GM12878 (cell line): ENCODE results near the gene VSIG10L. TPM values are rescaled to one million over a fixed set of nuclear protein-coding genes. Genes with fewer than 3 reads are reported as not detected.

ENCODE experiments used
- ATAC-seq: fragments of 200-7000 bp; cut with Tn5 transposase; 3 replicates; pipeline ENCODE4 v1.9.1; 2020; ENCODE audit warnings: mild to moderate bottlenecking, moderate library complexity
- BruUV-seq: library from RNA; stranded (reverse); fragments of 400-500 nt; replicated peaks from 2 replicates; lab custom pipeline; 2021; lab: Mats Ljungman, UMichigan
- CTCF ChIA-PET: fragments of 300-600 bp; sonication (Branson Sonifier 250); formaldehyde crosslinking; extraction: SDS; loops from one replicate; lab custom pipeline; 2021; ENCODE audit warnings: inconsistent platforms; lab: Yijun Ruan, JAX
- POLR2A ChIA-PET: fragments of 350-600 bp; formaldehyde crosslinking; extraction: SDS; loops from one replicate; lab custom pipeline; 2021; ENCODE audit warnings: inconsistent platforms; lab: Charles Lee
- RAD21 ChIA-PET: fragments of 300-600 bp; sonication (Branson Sonifier 250); formaldehyde crosslinking; loops from one replicate; lab custom pipeline; 2023; ENCODE audit warnings: antibody characterized with exemption; ENCODE audit not compliant: unreplicated experiment; lab: Charles Lee
- SMC1A ChIA-PET: fragments of 300-600 bp; sonication (Branson Sonifier 250); formaldehyde crosslinking; loops from one replicate; lab custom pipeline; 2023; ENCODE audit not compliant: unreplicated experiment, uncharacterized antibody; lab: Charles Lee
- DNase-seq: peaks from one replicate; pipeline ENCODE4 v3.0.0-alpha.2; 2011; ENCODE audit warnings: low read depth, low spot score
- FAIRE-seq: peaks from 3 replicates; lab custom pipeline; 2011; peaks lifted over from hg19 to GRCh38; lab: Jason Lieb, UNC
- H2AFZ ChIP-seq: 2 replicates; pipeline ENCODE4 v1.6.0; 2011; ENCODE audit warnings: low read depth, low read length, control low read depth; ENCODE audit not compliant: control insufficient read depth
- H3K27ac ChIP-seq: 2 replicates; pipeline ENCODE4 v1.5.1; 2011; ENCODE audit warnings: control low read depth; ENCODE audit not compliant: control insufficient read depth, insufficient read depth
- H3K27me3 ChIP-seq, 2 experiments: replicated peaks in 1 of 2; 2 replicates each; pipeline versions ENCODE4 v1.6.0 to v1.6.1; 2011; ENCODE audit warnings: low read length in 1 of 2; ENCODE audit not compliant: control insufficient read depth in 2 of 2, insufficient read depth in 2 of 2
- H3K36me3 ChIP-seq, 2 experiments: 2 replicates each; pipeline ENCODE4 v1.5.1; 2011; ENCODE audit warnings: low read length in 1 of 2; ENCODE audit not compliant: control insufficient read depth in 2 of 2, insufficient read depth in 2 of 2
- H3K4me1 ChIP-seq: 2 replicates; pipeline ENCODE4 v1.6.1; 2011; ENCODE audit warnings: mild to moderate bottlenecking, low read length, moderate library complexity, mixed read lengths; ENCODE audit not compliant: control insufficient read depth, insufficient read depth
- H3K4me2 ChIP-seq: 2 replicates; pipeline ENCODE4 v1.6.0; 2011; ENCODE audit warnings: control low read depth; ENCODE audit not compliant: control insufficient read depth, insufficient read depth
- H3K4me3 ChIP-seq: fragments of 200-600 bp; sonication (generic); 2 replicates; pipeline ENCODE4 v1.5.1; 2016
- H3K79me2 ChIP-seq: 2 replicates; pipeline ENCODE4 v1.6.0; 2011; ENCODE audit warnings: low read length; ENCODE audit not compliant: control insufficient read depth, insufficient read depth
- H3K9ac ChIP-seq: 2 replicates; pipeline ENCODE4 v1.8.0; 2011; ENCODE audit warnings: low read length, control low read depth, mixed read lengths; ENCODE audit not compliant: control insufficient read depth, insufficient read depth
- H3K9me3 ChIP-seq: replicated peaks from 3 replicates; pipeline ENCODE4 v1.5.1; 2011; ENCODE audit warnings: mild to moderate bottlenecking, low read length; ENCODE audit not compliant: control insufficient read depth, insufficient read depth
- H4K20me1 ChIP-seq: 2 replicates; pipeline ENCODE4 v1.6.0; 2011; ENCODE audit not compliant: control insufficient read depth, insufficient read depth
- ATF7 ChIP-seq: fragments of 450-650 bp; IDR thresholded peaks from 2 replicates; pipeline ENCODE4 v1.6.1; 2016; ENCODE audit warnings: low read depth, mild to moderate bottlenecking
- CHD1 ChIP-seq: IDR thresholded peaks from 2 replicates; pipeline ENCODE4 v1.6.1; 2012; ENCODE audit warnings: low read depth, low read length, improper control_type of control experiment
- CREM ChIP-seq: IDR thresholded peaks from 2 replicates; pipeline ENCODE4 v1.6.1; 2014; ENCODE audit warnings: antibody characterized with exemption, low read depth
- GABPA ChIP-seq: IDR thresholded peaks from 2 replicates; pipeline ENCODE4 v1.6.1; 2014; ENCODE audit warnings: antibody characterized with exemption, low read depth, mild to moderate bottlenecking, inconsistent platforms
- KAT2A ChIP-seq: conservative IDR thresholded peaks from 2 replicates; pipeline ENCODE4 v1.6.1; 2011; ENCODE audit warnings: low read depth, low read length; ENCODE audit not compliant: control insufficient read depth
- RUNX3 ChIP-seq: IDR thresholded peaks from 2 replicates; pipeline ENCODE4 v1.6.1; 2012; ENCODE audit warnings: low read length, inconsistent platforms
- SMAD1 ChIP-seq: fragments of 450-650 bp; IDR thresholded peaks from 2 replicates; pipeline ENCODE4 v1.6.1; 2018; ENCODE audit warnings: mild to moderate bottlenecking, low read depth; ENCODE audit not compliant: partially characterized antibody
- SMAD5 ChIP-seq: IDR thresholded peaks from 2 replicates; pipeline ENCODE4 v1.6.1; 2016; ENCODE audit warnings: antibody characterized with exemption, low read depth
- SP1 ChIP-seq: IDR thresholded peaks from one replicate; pipeline ENCODE4 v1.6.1; 2011; ENCODE audit warnings: low read depth, low read length
- ZNF217 ChIP-seq: fragments of 450-650 bp; IDR thresholded peaks from 2 replicates; pipeline ENCODE4 v1.6.1; 2017; ENCODE audit warnings: antibody characterized with exemption, mild to moderate bottlenecking
- ZSCAN29 ChIP-seq: fragments of 450-650 bp; IDR thresholded peaks from 2 replicates; pipeline ENCODE4 v1.6.1; 2017; ENCODE audit warnings: mild to moderate bottlenecking, moderate library complexity
- WGBS: methylation state at CpG from one replicate; pipeline ENCODE4 v1.1.6; 2016; ENCODE audit warnings: low lambda C conversion rate; ENCODE audit not compliant: insufficient replicate concordance, insufficient coverage; ENCODE audit errors: missing lambda C conversion rate; 5-methylcytosine and 5-hydroxymethylcytosine counted together
- in situ Hi-C: fragments of 300-500 bp; cut with MboI; formaldehyde crosslinking; loops from 9 replicates; pipeline ENCODE4 v1.14.3; 2018; ENCODE audit warnings: mixed read lengths
- intact Hi-C: fragments of 100-400 bp; cut with micrococcal nuclease; formaldehyde crosslinking; loops from one replicate; pipeline ENCODE4 v1.14.2; 2022; ENCODE audit not compliant: unreplicated experiment
- polyA plus RNA-seq, 11 experiments: library from polyadenylated mRNA; depleted of rRNA in 4 of 11; unstranded in 6 of 11; stranded (reverse) in 5 of 11; fragments of >200 nt; fragmentation: Nextera tagmentation in 4 of 11; fragmentation: Illumina TruSeq in 1 of 11; extraction: Ambion mirVana in 4 of 11; extraction: Trizol in 1 of 11; gene quantifications; 1 replicate in 1 of 11; 2 replicates in 10 of 11; pipeline versions ENCODE4 v1.2.1 to v1.2.3, GENCODE V29; 2011 to 2016; ENCODE audit warnings: inconsistent platforms in 2 of 11, missing spikeins in 2 of 11, low read depth in 1 of 11
- total RNA-seq, 4 experiments: library from RNA; depleted of rRNA in 3 of 4; stranded (reverse); fragments of >200 nt in 3 of 4; fragmentation: Illumina TruSeq in 1 of 4; extraction: Trizol in 1 of 4; gene quantifications; 2 replicates each; pipeline versions ENCODE4 v1.2.1 to v1.2.3, GENCODE V29; 2013 to 2021

The VSIG10L gene
- total and polyA plus RNA-seq, 10 of the 15 experiments (the other 5 are each of a cell fraction or from before 2014, with no cell fraction given), result 0.09 to 0.93 (median 0.49) TPM

GRCh38 chr19:51361239-51361638, 19.3 kb upstream of the VSIG10L start:
- H3K27ac ChIP-seq, result no peak overlapping the region
- no TSS peak for BruUV-seq
- no peaks in the 10 kb centered on the region for H3K9me3 ChIP-seq
- ChIA-PET POLR2A (no interaction called here), CTCF (interaction anchor here (1.2 kb wide), 1 partner anchor 23 kb away, joined by 3 read pairs; no protein-coding TSS in a partner anchor), RAD21 (interaction anchor here (1.1 kb wide), 1 partner anchor 22 kb away, joined by 4 read pairs; no protein-coding TSS in a partner anchor), SMC1A (no interaction called here)
- ATAC-seq (no peak), FAIRE-seq (no peak), DNase-seq (no peak)
- H3K4me2 ChIP-seq, result no peak overlapping the region
- TF ChIP-seq CHD1 (no peak), RUNX3 (no peak), SP1 (no peak), SMAD1 (no peak), ZSCAN29 (no peak), CREM (no peak), KAT2A (no peak), SMAD5 (no peak), ZNF217 (no peak), GABPA (no peak), ATF7 (no peak)
- WGBS, result 84% methylated on average over 12 of the region's 13 CpGs
- H3K9ac ChIP-seq, result no peak overlapping the region
- intact Hi-C loops (no loop called here), in situ Hi-C loops (loop anchor here (10.0 to 25.0 kb wide), 2 partner anchors 546 to 1024 kb away; partner anchors contain the start of gene KCNC3)
- no peaks in the 10 kb centered on the region for H3K27me3 ChIP-seq
- no peak overlapping the region for H3K4me3 ChIP-seq
- peaks cover 3% of the 10 kb centered on the region for H3K4me1 ChIP-seq
- H3K79me2 ChIP-seq, result peaks cover 10% of the 10 kb centered on the region
- no peaks in the 10 kb centered on the region for H4K20me1 ChIP-seq
- no peaks in the 10 kb centered on the region for H3K36me3 ChIP-seq
- no peak overlapping the region for H2AFZ ChIP-seq
